ENCODE data around the gene FAM131A.

Gene FAM131A

GRCh38 chr3:184373422-184373821 is 36.0 kb downstream of the FAM131A start:
- DNase-seq (ENCODE audit: low spot score): no peak

GRCh38 chr3:184375747-184376461 is 38.5 kb downstream of the FAM131A start:
- no peak for DNase-seq (ENCODE audit: low spot score)

GRCh38 chr3:184377374-184377773 is 40.0 kb downstream of the FAM131A start:
- no peak for DNase-seq (ENCODE audit: low spot score)

- peak; percentile 86 for DNase-seq (ENCODE audit: low spot score)
These were observed 40.6 kb downstream of the FAM131A start, which contains the start of gene THPO for GRCh38 chr3:184377882-184378445. Gene THPO, minus strand, starts transcription at chr3:184378207. Its CDS starts 1,948 bp downstream, at chr3:184376259.

GRCh38 chr3:184378651-184379357 is 41.4 kb downstream of the FAM131A start:
- DNase-seq (ENCODE audit: low spot score): no peak

GRCh38 chr3:184379358-184380184 is 42.2 kb downstream of the FAM131A start, which contains the start of gene CHRD:
Gene CHRD, plus strand, starts transcription at chr3:184380054. Its CDS starts 265 bp downstream, at chr3:184380319.
- DNase-seq (ENCODE audit: low spot score): no peak

GRCh38 chr3:184380185-184380626 is 42.8 kb downstream of the FAM131A start:
- DNase-seq (ENCODE audit: low spot score): no peak

GRCh38 chr3:184380627-184381260 is 43.3 kb downstream of the FAM131A start:
- DNase-seq (ENCODE audit: low spot score): no peak

GRCh38 chr3:184381261-184382224 is 44.1 kb downstream of the FAM131A start:
- DNase-seq (ENCODE audit: low spot score): no peak

GRCh38 chr3:184382326-184383032 is 45.1 kb downstream of the FAM131A start:
- no peak for DNase-seq (ENCODE audit: low spot score)

GRCh38 chr3:184383033-184383740 is 45.8 kb downstream of the FAM131A start:
- no peak for DNase-seq (ENCODE audit: low spot score)

GRCh38 chr3:184384342-184384741 is 46.9 kb downstream of the FAM131A start:
- no peak for DNase-seq (ENCODE audit: low spot score)

GRCh38 chr3:184384856-184385422 is 47.5 kb downstream of the FAM131A start:
- DNase-seq (ENCODE audit: low spot score): no peak

- no peak for DNase-seq (ENCODE audit: low spot score)
These were observed 48.8 kb downstream of the FAM131A start for GRCh38 chr3:184386047-184386806.

- no peak for DNase-seq (ENCODE audit: low spot score)
These were observed 49.8 kb downstream of the FAM131A start for GRCh38 chr3:184387174-184387714.

- DNase-seq (ENCODE audit: low spot score): no peak
These were observed 51.0 kb downstream of the FAM131A start for GRCh38 chr3:184388164-184388935.

- DNase-seq (ENCODE audit: low spot score): no peak
These were observed 51.5 kb downstream of the FAM131A start for GRCh38 chr3:184388936-184389230.

Measured in SK-N-DZ (cell line).